HL-60 (cell line): ENCODE data around the gene CBX5.

ENCODE experiments used
- POLR2AphosphoS5 ChIP-seq: IDR thresholded peaks from 2 replicates; pipeline ENCODE4 v1.6.1; 2012; ENCODE audit warnings: low read depth
- SPI1 ChIP-seq: IDR thresholded peaks from 2 replicates; pipeline ENCODE4 v1.6.1; 2012; ENCODE audit warnings: low read depth, mild to moderate bottlenecking, borderline replicate concordance
- TF ChIP-seq, protein P1 (sequence below): IDR thresholded peaks from one replicate; pipeline ENCODE4 v1.5.1; 2011; ENCODE audit warnings: low read length, control low read depth, inconsistent platforms; ENCODE audit not compliant: insufficient read depth
- TF ChIP-seq, protein P2 (sequence below): IDR thresholded peaks from 2 replicates; pipeline ENCODE4 v1.6.1; 2012; ENCODE audit warnings: low read depth; ENCODE audit not compliant: insufficient replicate concordance

DNA sequence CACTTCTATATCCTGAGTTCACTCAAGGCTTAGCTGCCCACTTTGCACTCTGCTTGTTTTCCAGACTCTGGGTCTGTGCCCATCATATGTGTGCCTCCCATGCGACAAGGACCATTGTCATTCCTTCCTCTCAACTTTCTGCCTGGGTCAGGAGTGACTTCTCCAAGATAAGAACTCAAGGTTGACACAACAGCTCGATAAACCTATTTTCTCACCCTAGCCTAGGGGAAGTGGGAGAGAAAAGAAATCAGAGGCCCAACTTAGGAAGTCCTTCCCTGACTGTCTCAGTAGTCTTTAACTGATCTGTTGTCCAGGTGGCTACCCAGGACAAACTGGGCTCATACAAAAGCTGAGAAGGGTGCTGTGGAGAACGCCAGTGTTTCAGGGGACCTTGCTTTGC lies 92.8 kb downstream of the CBX5 start:
- TF ChIP-seq, protein P1, sequence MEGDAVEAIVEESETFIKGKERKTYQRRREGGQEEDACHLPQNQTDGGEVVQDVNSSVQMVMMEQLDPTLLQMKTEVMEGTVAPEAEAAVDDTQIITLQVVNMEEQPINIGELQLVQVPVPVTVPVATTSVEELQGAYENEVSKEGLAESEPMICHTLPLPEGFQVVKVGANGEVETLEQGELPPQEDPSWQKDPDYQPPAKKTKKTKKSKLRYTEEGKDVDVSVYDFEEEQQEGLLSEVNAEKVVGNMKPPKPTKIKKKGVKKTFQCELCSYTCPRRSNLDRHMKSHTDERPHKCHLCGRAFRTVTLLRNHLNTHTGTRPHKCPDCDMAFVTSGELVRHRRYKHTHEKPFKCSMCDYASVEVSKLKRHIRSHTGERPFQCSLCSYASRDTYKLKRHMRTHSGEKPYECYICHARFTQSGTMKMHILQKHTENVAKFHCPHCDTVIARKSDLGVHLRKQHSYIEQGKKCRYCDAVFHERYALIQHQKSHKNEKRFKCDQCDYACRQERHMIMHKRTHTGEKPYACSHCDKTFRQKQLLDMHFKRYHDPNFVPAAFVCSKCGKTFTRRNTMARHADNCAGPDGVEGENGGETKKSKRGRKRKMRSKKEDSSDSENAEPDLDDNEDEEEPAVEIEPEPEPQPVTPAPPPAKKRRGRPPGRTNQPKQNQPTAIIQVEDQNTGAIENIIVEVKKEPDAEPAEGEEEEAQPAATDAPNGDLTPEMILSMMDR: no peak
- TF ChIP-seq, protein P2, sequence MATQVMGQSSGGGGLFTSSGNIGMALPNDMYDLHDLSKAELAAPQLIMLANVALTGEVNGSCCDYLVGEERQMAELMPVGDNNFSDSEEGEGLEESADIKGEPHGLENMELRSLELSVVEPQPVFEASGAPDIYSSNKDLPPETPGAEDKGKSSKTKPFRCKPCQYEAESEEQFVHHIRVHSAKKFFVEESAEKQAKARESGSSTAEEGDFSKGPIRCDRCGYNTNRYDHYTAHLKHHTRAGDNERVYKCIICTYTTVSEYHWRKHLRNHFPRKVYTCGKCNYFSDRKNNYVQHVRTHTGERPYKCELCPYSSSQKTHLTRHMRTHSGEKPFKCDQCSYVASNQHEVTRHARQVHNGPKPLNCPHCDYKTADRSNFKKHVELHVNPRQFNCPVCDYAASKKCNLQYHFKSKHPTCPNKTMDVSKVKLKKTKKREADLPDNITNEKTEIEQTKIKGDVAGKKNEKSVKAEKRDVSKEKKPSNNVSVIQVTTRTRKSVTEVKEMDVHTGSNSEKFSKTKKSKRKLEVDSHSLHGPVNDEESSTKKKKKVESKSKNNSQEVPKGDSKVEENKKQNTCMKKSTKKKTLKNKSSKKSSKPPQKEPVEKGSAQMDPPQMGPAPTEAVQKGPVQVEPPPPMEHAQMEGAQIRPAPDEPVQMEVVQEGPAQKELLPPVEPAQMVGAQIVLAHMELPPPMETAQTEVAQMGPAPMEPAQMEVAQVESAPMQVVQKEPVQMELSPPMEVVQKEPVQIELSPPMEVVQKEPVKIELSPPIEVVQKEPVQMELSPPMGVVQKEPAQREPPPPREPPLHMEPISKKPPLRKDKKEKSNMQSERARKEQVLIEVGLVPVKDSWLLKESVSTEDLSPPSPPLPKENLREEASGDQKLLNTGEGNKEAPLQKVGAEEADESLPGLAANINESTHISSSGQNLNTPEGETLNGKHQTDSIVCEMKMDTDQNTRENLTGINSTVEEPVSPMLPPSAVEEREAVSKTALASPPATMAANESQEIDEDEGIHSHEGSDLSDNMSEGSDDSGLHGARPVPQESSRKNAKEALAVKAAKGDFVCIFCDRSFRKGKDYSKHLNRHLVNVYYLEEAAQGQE: no peak
- no peak for TF ChIP-seq POLR2AphosphoS5
- TF ChIP-seq SPI1: no peak
